ENCODE results near the gene PLA2G7. TPM values are rescaled to one million over a fixed set of nuclear protein-coding genes. Genes with fewer than 3 reads are reported as not detected.

Gene PLA2G7
- polyA plus RNA-seq, 3 donors: 2.4 to 3.2 (median 2.7) TPM

DNA sequence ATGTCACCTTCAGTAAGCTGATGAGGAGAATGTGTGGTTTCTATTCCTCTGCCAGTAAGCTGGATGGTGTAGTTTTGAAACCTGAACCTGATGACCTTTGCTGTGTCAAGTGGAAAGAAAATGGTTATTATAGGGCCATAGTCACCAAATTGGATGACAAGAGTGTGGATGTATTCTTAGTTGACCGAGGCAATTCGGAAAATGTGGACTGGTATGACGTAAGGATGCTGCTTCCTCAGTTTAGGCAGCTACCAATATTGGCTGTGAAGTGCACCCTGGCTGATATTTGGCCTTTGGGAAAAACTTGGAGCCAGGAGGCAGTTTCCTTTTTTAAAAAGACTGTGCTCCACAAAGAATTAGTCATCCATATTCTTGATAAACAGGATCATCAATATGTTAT, 45.5 kb downstream of the PLA2G7 start:
- no peak for DNase-seq

DNA sequence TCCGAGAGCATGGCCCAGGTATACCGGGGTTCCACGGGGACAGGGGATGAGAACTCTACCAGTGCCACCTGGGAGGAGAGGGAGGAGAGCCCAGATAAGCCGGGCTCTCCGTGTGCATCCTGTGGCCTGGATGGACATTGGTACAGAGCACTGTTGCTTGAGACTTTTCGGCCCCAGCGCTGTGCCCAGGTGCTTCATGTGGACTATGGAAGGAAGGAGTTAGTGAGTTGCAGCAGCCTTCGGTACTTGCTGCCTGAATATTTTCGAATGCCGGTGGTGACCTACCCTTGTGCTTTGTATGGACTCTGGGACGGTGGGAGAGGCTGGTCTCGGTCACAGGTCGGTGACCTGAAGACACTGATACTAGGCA, 46.2 kb downstream of the PLA2G7 start:
- no peak for DNase-seq

- no peak for DNase-seq
Observed at GRCh38 chr6:46688117-46688965, 46.8 kb downstream of the PLA2G7 start.

- DNase-seq: no peak
Observed at GRCh38 chr6:46687619-46688097, 47.5 kb downstream of the PLA2G7 start, which contains the start of gene TDRD6. Gene TDRD6 (plus strand): TSS chr6:46687885. CDS start chr6:46688129, 244 bp downstream.

- DNase-seq: no peak
Observed at GRCh38 chr6:46684771-46685170, 50.4 kb downstream of the PLA2G7 start.

DNA sequence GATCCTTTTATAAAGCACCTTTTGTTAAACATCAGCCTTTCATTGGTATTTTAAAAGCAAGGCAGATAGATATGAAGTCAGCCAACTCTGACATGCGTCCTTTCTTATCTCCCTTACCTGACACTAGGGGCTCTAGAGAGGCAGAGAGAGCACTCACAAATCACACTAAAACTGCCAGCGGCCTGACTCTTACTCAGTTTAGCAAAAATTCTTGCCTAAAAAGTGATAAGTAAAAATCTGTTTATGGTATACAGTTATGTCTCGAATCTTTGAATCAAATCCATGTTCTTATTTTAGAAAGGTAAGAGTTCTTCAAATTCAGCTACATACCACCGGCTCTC, 57.9 kb downstream of the PLA2G7 start:
- DNase-seq: no peak

- DNase-seq: no peak
Observed at GRCh38 chr6:46676604-46677313, 58.4 kb downstream of the PLA2G7 start.

DNA sequence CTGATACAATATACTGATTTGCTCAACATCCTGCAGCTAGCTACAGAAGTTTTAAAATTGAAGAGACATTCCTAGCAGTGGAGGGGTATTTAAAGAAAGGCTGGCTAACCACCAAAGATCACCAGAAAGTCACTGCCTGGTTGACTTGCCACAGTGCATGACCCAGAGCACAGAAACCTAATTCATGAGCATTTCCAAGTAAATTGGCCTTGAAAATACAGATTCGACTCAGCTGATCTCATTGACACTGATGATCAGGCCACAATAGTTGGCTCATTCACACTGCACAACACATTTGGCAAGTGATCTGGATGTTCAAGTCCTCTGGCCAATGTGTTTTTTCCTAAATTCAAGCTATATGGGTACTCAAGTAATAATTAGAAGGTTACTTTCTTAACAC, 60.8 kb downstream of the PLA2G7 start:
- no peak for DNase-seq

DNA sequence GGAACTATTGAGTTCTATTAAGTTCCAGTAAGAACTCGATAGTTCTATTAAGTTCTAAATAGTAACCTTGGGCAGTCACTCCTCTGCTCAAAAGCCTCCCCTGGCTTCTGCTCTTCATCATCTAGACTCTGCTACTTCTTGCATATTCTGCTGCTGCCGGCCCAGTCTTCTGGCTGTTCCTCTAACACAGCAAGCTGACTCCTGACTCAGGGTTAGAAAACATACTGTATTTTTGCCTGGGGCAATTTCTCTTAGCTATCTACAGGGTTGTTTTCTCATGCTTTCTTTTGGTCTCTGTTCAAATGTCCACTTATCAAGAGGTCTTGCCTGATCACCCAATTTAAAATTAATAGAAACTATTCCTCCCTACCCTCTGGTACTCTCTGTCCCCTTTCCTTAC, 67.8 kb downstream of the PLA2G7 start:
- DNase-seq: no peak

- no peak for DNase-seq
Observed at GRCh38 chr6:46661483-46661882, 73.7 kb downstream of the PLA2G7 start.

DNA sequence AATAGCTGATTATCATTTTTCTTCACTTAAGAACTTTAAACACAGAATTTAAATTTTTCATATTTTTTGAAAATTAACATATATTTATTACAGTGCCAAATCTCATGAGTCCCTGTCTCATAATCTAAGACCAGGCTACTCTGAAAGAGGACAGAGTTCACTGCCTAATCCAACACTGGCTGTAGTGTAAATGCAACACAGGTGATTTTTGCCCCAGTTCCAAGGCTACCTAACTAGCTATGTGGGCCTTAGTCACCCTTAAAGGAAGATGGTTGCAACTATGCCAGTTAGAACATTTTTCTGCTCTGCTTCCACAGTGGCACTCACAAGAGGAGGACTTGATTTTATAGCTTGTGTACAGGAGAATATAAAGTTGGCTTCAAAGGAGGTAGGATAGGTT, 77.5 kb downstream of the PLA2G7 start:
- DNase-seq: no peak

GRCh38 chr6:46655803-46656202, 79.4 kb downstream of the PLA2G7 start:
- no peak for DNase-seq

Other genes with a start within 250 kb of the PLA2G7 start
- gene RCAN2, start 243.9 kb downstream of the PLA2G7 start, polyA plus RNA-seq (ENCODE audit: insufficient read length in 3 of 3): 10 to 100 TPM; 14.8 to 22.4 (median 22.4) TPM
- gene CYP39A1, start 82.6 kb downstream of the PLA2G7 start, polyA plus RNA-seq (ENCODE audit: insufficient read length in 3 of 3): 1 to 10 TPM; 6.3 to 8.1 (median 7.5) TPM
- 10 to 100 TPM; 29.1 to 75.2 (median 59.1) TPM for gene SLC25A27, start 82.4 kb downstream of the PLA2G7 start, polyA plus RNA-seq (ENCODE audit: insufficient read length in 3 of 3)
- gene TDRD6, start 47.5 kb downstream of the PLA2G7 start, polyA plus RNA-seq (ENCODE audit: insufficient read length in 3 of 3): 1 to 10 TPM; 1.6 to 3.8 (median 2.0) TPM
- gene ANKRD66, start 11.6 kb upstream of the PLA2G7 start, polyA plus RNA-seq (ENCODE audit: insufficient read length in 3 of 3): not detected
- not detected for gene MEP1A, start 58.0 kb upstream of the PLA2G7 start, polyA plus RNA-seq (ENCODE audit: insufficient read length in 3 of 3)
- gene ADGRF5, start 186.6 kb upstream of the PLA2G7 start, polyA plus RNA-seq (ENCODE audit: insufficient read length in 3 of 3): 10 to 100 TPM; 24.4 to 29.2 (median 24.6) TPM

All from renal pelvis (tissue), 4 donors.